ENCODE data around the gene PCID2. TPM values are rescaled to one million over a fixed set of nuclear protein-coding genes. Genes with fewer than 3 reads are reported as not detected.

PCID2 gene
- total RNA-seq, 1 donor from 2014 or later: 99.6 TPM

DNA sequence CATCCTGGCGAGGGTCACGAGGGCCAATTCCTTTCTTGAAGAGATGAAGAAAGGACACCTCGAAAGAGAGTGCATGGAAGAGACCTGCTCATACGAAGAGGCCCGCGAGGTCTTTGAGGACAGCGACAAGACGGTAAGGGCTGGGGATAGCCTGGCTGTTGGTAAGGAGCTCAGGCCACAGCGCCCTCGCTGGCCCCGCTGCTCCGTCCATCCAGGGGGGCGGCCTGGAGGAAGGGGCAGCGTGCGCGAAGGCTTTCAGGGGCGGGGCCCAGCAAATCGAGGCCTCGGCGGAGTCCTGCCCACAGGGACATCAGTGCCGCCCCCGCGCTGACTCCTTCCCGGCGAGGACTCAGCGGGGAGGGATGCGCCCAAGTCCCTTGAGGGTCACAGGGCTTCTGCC is 79.0 kb downstream of the PCID2 start:
- H3K27me3 Mint-ChIP-seq (ENCODE audit: insufficient read depth, low read depth): peaks cover 10% of the 10 kb centered on the region
- H3K4me3 Mint-ChIP-seq: no peak overlapping the region
- no peaks in the 10 kb centered on the region for H3K79me2 ChIP-seq (ENCODE audit: low read depth)
- no peaks in the 10 kb centered on the region for H3K36me3 Mint-ChIP-seq
- H3K36me3 ChIP-seq: no peaks in the 10 kb centered on the region
- H3K27ac Mint-ChIP-seq: no peak overlapping the region
- no peaks in the 10 kb centered on the region for H3K9me3 ChIP-seq (ENCODE audit: low read depth)
- H3K4me1 Mint-ChIP-seq: no peaks in the 10 kb centered on the region
- H3K27me3 ChIP-seq: no peaks in the 10 kb centered on the region
- no peak overlapping the region for H3K9ac ChIP-seq
- no peak overlapping the region for H2AFZ ChIP-seq (replicated peaks)
- H3K4me3 ChIP-seq: no peak overlapping the region
- no peaks in the 10 kb centered on the region for H3F3A ChIP-seq (ENCODE audit: low read depth)
- TF ChIP-seq EZH2 (IDR thresholded peaks at IDR 0.05): no peak
- no peak for TF ChIP-seq EZH2phosphoT487 (IDR thresholded peaks at IDR 0.05)
- TF ChIP-seq, protein P1, sequence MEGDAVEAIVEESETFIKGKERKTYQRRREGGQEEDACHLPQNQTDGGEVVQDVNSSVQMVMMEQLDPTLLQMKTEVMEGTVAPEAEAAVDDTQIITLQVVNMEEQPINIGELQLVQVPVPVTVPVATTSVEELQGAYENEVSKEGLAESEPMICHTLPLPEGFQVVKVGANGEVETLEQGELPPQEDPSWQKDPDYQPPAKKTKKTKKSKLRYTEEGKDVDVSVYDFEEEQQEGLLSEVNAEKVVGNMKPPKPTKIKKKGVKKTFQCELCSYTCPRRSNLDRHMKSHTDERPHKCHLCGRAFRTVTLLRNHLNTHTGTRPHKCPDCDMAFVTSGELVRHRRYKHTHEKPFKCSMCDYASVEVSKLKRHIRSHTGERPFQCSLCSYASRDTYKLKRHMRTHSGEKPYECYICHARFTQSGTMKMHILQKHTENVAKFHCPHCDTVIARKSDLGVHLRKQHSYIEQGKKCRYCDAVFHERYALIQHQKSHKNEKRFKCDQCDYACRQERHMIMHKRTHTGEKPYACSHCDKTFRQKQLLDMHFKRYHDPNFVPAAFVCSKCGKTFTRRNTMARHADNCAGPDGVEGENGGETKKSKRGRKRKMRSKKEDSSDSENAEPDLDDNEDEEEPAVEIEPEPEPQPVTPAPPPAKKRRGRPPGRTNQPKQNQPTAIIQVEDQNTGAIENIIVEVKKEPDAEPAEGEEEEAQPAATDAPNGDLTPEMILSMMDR (IDR thresholded peaks at IDR 0.05): no peak
- H3K4me2 ChIP-seq: no peak overlapping the region
- no peak overlapping the region for H3K27ac ChIP-seq
- peaks cover 5% of the 10 kb centered on the region for H3K4me1 ChIP-seq
- no peak for DNase-seq (ENCODE audit: low spot score)
- H4K20me1 ChIP-seq (ENCODE audit: low read depth): no peaks in the 10 kb centered on the region
- no peaks in the 10 kb centered on the region for H3K9me3 Mint-ChIP-seq

Small RNAs within 50 kb of the gene (small RNA-seq; reads per million reads assigned to genes)
- gene AL137002.1: not detected

Other genes with a start within 250 kb of the PCID2 start
- gene MCF2L, start 239.5 kb downstream of the PCID2 start, total RNA-seq (ENCODE audit: low replicate concordance): 40.4 and 59.2 TPM in 2 replicates
- gene F7, start 102.9 kb downstream of the PCID2 start, total RNA-seq (ENCODE audit: low replicate concordance): 0.50 TPM in 1 of 2 replicates, not detected in the other
- gene F10, start 85.9 kb downstream of the PCID2 start, total RNA-seq (ENCODE audit: low replicate concordance): 2.0 and 6.8 TPM in 2 replicates
- not detected in 2 replicates for gene PROZ, start 50.0 kb downstream of the PCID2 start, total RNA-seq (ENCODE audit: low replicate concordance)
- 95.1 and 96.0 TPM in 2 replicates for gene CUL4A, start 944 bp upstream of the PCID2 start, total RNA-seq (ENCODE audit: low replicate concordance)
- gene LAMP1, start 88.6 kb upstream of the PCID2 start, total RNA-seq (ENCODE audit: low replicate concordance): 49.7 and 64.6 TPM in 2 replicates
- 14.8 and 19.3 TPM in 2 replicates for gene GRTP1, start 155.5 kb upstream of the PCID2 start, total RNA-seq (ENCODE audit: low replicate concordance)
- gene ADPRHL1, start 244.8 kb upstream of the PCID2 start, total RNA-seq (ENCODE audit: low replicate concordance): 0.22 and 0.43 TPM in 2 replicates